ENCODE data around the gene COPS2. TPM values are rescaled to one million over a fixed set of nuclear protein-coding genes. Genes with fewer than 3 reads are reported as not detected.

The COPS2 gene
- total and polyA plus RNA-seq, 9 of the 15 experiments (the other 6 are each of a cell fraction or from before 2014, with no cell fraction given) = 66.4 to 154 (median 117) TPM

DNA sequence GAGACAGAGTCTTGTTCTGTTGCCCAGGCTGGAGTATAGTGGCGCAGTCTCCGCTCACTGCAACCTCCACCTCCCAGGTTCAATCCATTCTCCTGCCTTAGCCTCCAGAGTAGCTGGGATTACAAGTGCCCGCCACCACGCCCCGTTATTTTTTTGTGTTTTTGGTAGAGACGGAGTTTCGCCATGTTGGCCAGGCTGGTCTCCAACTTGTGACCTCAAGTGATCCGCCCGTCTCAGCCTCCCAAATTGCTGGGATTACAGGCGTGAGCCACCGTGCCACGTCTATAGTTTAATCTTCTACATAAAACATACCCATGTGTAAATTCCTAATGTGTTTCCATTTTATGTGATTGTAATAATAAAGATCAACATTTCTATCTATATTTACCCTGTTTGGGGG lies 16.4 kb upstream of the COPS2 start (continued):
- peak; percentile 13; the same call in 1 of the 2 replicates for TF ChIP-seq EHMT2 (IDR thresholded peaks at IDR 0.05)
- TF ChIP-seq RB1 (IDR thresholded peaks at IDR 0.05; ENCODE audit: low read depth) = no peak
- TF ChIP-seq, protein P1, sequence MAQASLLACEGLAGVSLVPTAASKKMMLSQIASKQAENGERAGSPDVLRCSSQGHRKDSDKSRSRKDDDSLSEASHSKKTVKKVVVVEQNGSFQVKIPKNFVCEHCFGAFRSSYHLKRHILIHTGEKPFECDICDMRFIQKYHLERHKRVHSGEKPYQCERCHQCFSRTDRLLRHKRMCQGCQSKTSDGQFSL (CRISPR knock-in tag; IDR thresholded peaks at IDR 0.05) = no peak
- TF ChIP-seq, protein P1 (tag; IDR thresholded peaks at IDR 0.05) = no peak
- TF ChIP-seq CREM (IDR thresholded peaks at IDR 0.05; ENCODE audit: low read depth) = no peak
- TF ChIP-seq JUNB (CRISPR knock-in tag; conservative IDR thresholded peaks at IDR 0.05) = no peak
- TF ChIP-seq, protein P2, sequence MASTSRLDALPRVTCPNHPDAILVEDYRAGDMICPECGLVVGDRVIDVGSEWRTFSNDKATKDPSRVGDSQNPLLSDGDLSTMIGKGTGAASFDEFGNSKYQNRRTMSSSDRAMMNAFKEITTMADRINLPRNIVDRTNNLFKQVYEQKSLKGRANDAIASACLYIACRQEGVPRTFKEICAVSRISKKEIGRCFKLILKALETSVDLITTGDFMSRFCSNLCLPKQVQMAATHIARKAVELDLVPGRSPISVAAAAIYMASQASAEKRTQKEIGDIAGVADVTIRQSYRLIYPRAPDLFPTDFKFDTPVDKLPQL (IDR thresholded peaks at IDR 0.05; ENCODE audit: extremely low read depth, insufficient read length) = no peak
- TF ChIP-seq, protein P3, sequence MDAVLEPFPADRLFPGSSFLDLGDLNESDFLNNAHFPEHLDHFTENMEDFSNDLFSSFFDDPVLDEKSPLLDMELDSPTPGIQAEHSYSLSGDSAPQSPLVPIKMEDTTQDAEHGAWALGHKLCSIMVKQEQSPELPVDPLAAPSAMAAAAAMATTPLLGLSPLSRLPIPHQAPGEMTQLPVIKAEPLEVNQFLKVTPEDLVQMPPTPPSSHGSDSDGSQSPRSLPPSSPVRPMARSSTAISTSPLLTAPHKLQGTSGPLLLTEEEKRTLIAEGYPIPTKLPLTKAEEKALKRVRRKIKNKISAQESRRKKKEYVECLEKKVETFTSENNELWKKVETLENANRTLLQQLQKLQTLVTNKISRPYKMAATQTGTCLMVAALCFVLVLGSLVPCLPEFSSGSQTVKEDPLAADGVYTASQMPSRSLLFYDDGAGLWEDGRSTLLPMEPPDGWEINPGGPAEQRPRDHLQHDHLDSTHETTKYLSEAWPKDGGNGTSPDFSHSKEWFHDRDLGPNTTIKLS (IDR thresholded peaks at IDR 0.05; ENCODE audit: borderline replicate concordance, low read depth) = peak; percentile 76; the same call in 1 of the 2 replicates
- TF ChIP-seq ZNF76 (CRISPR knock-in tag; IDR thresholded peaks at IDR 0.05; ENCODE audit: borderline replicate concordance) = no peak
- no peak for TF ChIP-seq MECOM (CRISPR knock-in tag; IDR thresholded peaks at IDR 0.05)
- no peak for TF ChIP-seq STAT5B (CRISPR knock-in tag; IDR thresholded peaks at IDR 0.05)
- TF ChIP-seq, protein P4, sequence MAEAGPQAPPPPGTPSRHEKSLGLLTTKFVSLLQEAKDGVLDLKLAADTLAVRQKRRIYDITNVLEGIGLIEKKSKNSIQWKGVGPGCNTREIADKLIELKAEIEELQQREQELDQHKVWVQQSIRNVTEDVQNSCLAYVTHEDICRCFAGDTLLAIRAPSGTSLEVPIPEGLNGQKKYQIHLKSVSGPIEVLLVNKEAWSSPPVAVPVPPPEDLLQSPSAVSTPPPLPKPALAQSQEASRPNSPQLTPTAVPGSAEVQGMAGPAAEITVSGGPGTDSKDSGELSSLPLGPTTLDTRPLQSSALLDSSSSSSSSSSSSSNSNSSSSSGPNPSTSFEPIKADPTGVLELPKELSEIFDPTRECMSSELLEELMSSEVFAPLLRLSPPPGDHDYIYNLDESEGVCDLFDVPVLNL (CRISPR knock-in tag; IDR thresholded peaks at IDR 0.05; ENCODE audit: low read depth) = no peak
- no peak for TF ChIP-seq PHF21A (IDR thresholded peaks at IDR 0.05; ENCODE audit: borderline replicate concordance, low read depth)
- TF ChIP-seq, protein P5, sequence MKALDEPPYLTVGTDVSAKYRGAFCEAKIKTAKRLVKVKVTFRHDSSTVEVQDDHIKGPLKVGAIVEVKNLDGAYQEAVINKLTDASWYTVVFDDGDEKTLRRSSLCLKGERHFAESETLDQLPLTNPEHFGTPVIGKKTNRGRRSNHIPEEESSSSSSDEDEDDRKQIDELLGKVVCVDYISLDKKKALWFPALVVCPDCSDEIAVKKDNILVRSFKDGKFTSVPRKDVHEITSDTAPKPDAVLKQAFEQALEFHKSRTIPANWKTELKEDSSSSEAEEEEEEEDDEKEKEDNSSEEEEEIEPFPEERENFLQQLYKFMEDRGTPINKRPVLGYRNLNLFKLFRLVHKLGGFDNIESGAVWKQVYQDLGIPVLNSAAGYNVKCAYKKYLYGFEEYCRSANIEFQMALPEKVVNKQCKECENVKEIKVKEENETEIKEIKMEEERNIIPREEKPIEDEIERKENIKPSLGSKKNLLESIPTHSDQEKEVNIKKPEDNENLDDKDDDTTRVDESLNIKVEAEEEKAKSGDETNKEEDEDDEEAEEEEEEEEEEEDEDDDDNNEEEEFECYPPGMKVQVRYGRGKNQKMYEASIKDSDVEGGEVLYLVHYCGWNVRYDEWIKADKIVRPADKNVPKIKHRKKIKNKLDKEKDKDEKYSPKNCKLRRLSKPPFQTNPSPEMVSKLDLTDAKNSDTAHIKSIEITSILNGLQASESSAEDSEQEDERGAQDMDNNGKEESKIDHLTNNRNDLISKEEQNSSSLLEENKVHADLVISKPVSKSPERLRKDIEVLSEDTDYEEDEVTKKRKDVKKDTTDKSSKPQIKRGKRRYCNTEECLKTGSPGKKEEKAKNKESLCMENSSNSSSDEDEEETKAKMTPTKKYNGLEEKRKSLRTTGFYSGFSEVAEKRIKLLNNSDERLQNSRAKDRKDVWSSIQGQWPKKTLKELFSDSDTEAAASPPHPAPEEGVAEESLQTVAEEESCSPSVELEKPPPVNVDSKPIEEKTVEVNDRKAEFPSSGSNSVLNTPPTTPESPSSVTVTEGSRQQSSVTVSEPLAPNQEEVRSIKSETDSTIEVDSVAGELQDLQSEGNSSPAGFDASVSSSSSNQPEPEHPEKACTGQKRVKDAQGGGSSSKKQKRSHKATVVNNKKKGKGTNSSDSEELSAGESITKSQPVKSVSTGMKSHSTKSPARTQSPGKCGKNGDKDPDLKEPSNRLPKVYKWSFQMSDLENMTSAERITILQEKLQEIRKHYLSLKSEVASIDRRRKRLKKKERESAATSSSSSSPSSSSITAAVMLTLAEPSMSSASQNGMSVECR (CRISPR knock-in tag; IDR thresholded peaks at IDR 0.05) = peak; percentile 4; the same call in 1 of the 2 replicates
- 0 out of 2 replicates have a peak, but pooled peaks have one; percentile 18 for TF ChIP-seq FOXM1 (IDR thresholded peaks at IDR 0.05; ENCODE audit: low read depth)
- TF ChIP-seq FOXM1 (CRISPR knock-in tag; IDR thresholded peaks at IDR 0.05; ENCODE audit: low read depth) = no peak
- peak in 2 of 3 experiments; percentile 24 to 70 for TF ChIP-seq YY1 (IDR thresholded peaks at IDR 0.05; ENCODE audit: borderline replicate concordance in 1 of 3, control insufficient read depth in 1 of 3, extremely low read depth in 1 of 3, insufficient read depth in 3 of 3, insufficient read length in 1 of 3, insufficient replicate concordance in 2 of 3, low read depth in 1 of 3, low read length in 2 of 3)
- no peak for TF ChIP-seq POLR2A (conservative IDR thresholded peaks at IDR 0.05)
- no peak for TF ChIP-seq SMAD1 (IDR thresholded peaks at IDR 0.05; ENCODE audit: low read depth, low read length, partially characterized antibody)
- TF ChIP-seq PHTF2 (CRISPR knock-in tag; IDR thresholded peaks at IDR 0.05) = no peak
- TF ChIP-seq MCM7 (IDR thresholded peaks at IDR 0.05) = no peak
